HUES48 (cell line): ENCODE data around the gene PI4KA.

Experiments
- H3K27ac ChIP-seq: one replicate; pipeline ENCODE4 v1.7.0; 2013; ENCODE audit warnings: low read depth, low read length, inconsistent platforms
- H3K27me3 ChIP-seq: 2 replicates; pipeline ENCODE4 v1.6.1; 2013; ENCODE audit warnings: mild to moderate bottlenecking, low read length; ENCODE audit not compliant: control insufficient read depth, insufficient read depth
- H3K36me3 ChIP-seq: 2 replicates; pipeline ENCODE4 v1.6.1; 2013; ENCODE audit warnings: low read length; ENCODE audit not compliant: control insufficient read depth, insufficient read depth
- H3K4me1 ChIP-seq: 2 replicates; pipeline ENCODE4 v1.6.1; 2013; ENCODE audit warnings: mild to moderate bottlenecking, low read length; ENCODE audit not compliant: control insufficient read depth, insufficient read depth
- H3K4me3 ChIP-seq: 2 replicates; pipeline ENCODE4 v1.5.1; 2013; ENCODE audit warnings: mild to moderate bottlenecking, low read depth, low read length
- H3K9ac ChIP-seq: 2 replicates; pipeline ENCODE4 v1.6.1; 2013; ENCODE audit warnings: mild to moderate bottlenecking, low read depth, low read length, moderate library complexity
- H3K9me3 ChIP-seq: 2 replicates; pipeline ENCODE4 v1.6.1; 2013; ENCODE audit warnings: low read length; ENCODE audit not compliant: control insufficient read depth, insufficient read depth

The PI4KA gene

GRCh38 chr22:20751185-20751851 lies 107.3 kb downstream of the PI4KA start:
- Histone ChIP-seq H3K27me3 (no peaks in the 10 kb centered on the region), H3K36me3 (peaks cover 23% of the 10 kb centered on the region), H3K9ac (no peak overlapping the region), H3K9me3 (no peaks in the 10 kb centered on the region), H3K27ac (no peak overlapping the region), H3K4me1 (no peaks in the 10 kb centered on the region), H3K4me3 (no peak overlapping the region)

GRCh38 chr22:20750461-20751184 lies 108.0 kb downstream of the PI4KA start:
- no peak overlapping the region for H3K4me3 ChIP-seq
- H3K27ac ChIP-seq, result no peak overlapping the region
- no peaks in the 10 kb centered on the region for H3K4me1 ChIP-seq
- H3K9ac ChIP-seq, result no peak overlapping the region
- H3K27me3 ChIP-seq, result no peaks in the 10 kb centered on the region
- H3K9me3 ChIP-seq, result no peaks in the 10 kb centered on the region
- H3K36me3 ChIP-seq, result peaks cover 23% of the 10 kb centered on the region

- Histone ChIP-seq H3K4me3 (no peak overlapping the region), H3K27ac (no peak overlapping the region), H3K9ac (no peak overlapping the region), H3K36me3 (peaks cover 25% of the 10 kb centered on the region), H3K27me3 (no peaks in the 10 kb centered on the region), H3K9me3 (no peaks in the 10 kb centered on the region), H3K4me1 (no peaks in the 10 kb centered on the region)
Observed at GRCh38 chr22:20749453-20749852, 109.2 kb downstream of the PI4KA start.

GRCh38 chr22:20748731-20749428 lies 109.7 kb downstream of the PI4KA start:
- no peaks in the 10 kb centered on the region for H3K27me3 ChIP-seq
- peaks cover 31% of the 10 kb centered on the region for H3K36me3 ChIP-seq
- H3K4me3 ChIP-seq, result no peak overlapping the region
- H3K4me1 ChIP-seq, result no peaks in the 10 kb centered on the region
- no peak overlapping the region for H3K9ac ChIP-seq
- no peak overlapping the region for H3K27ac ChIP-seq
- H3K9me3 ChIP-seq, result no peaks in the 10 kb centered on the region

GRCh38 chr22:20748082-20748481 lies 110.5 kb downstream of the PI4KA start:
- Histone ChIP-seq H3K27me3 (no peaks in the 10 kb centered on the region), H3K9me3 (no peaks in the 10 kb centered on the region), H3K9ac (no peak overlapping the region), H3K27ac (no peak overlapping the region), H3K4me3 (no peak overlapping the region), H3K4me1 (no peaks in the 10 kb centered on the region), H3K36me3 (peaks cover 31% of the 10 kb centered on the region)

- Histone ChIP-seq H3K4me1 (no peaks in the 10 kb centered on the region), H3K36me3 (peaks cover 31% of the 10 kb centered on the region), H3K27ac (no peak overlapping the region)
Observed at GRCh38 chr22:20747223-20747622, 111.4 kb downstream of the PI4KA start.

GRCh38 chr22:20746431-20747189 lies 112.0 kb downstream of the PI4KA start:
- H3K4me3 ChIP-seq, result no peak overlapping the region
- H3K27ac ChIP-seq, result no peak overlapping the region
- no peak overlapping the region for H3K9ac ChIP-seq
- H3K4me1 ChIP-seq, result no peaks in the 10 kb centered on the region
- no peaks in the 10 kb centered on the region for H3K9me3 ChIP-seq
- no peaks in the 10 kb centered on the region for H3K27me3 ChIP-seq
- peaks cover 31% of the 10 kb centered on the region for H3K36me3 ChIP-seq

More at GRCh38 chr22:20747223-20747622, 111.4 kb downstream of the PI4KA start:
- Histone ChIP-seq H3K9ac (no peak overlapping the region), H3K4me3 (no peak overlapping the region), H3K27me3 (no peaks in the 10 kb centered on the region), H3K9me3 (no peaks in the 10 kb centered on the region)

- Histone ChIP-seq H3K9me3 (no peaks in the 10 kb centered on the region), H3K36me3 (peaks cover 27% of the 10 kb centered on the region), H3K27me3 (no peaks in the 10 kb centered on the region), H3K27ac (no peak overlapping the region), H3K4me1 (no peaks in the 10 kb centered on the region), H3K4me3 (no peak overlapping the region), H3K9ac (no peak overlapping the region)
Observed at GRCh38 chr22:20745119-20745518, 113.5 kb downstream of the PI4KA start.

GRCh38 chr22:20744456-20744855 lies 114.2 kb downstream of the PI4KA start:
- H3K9me3 ChIP-seq, result no peaks in the 10 kb centered on the region
- no peak overlapping the region for H3K27ac ChIP-seq
- no peaks in the 10 kb centered on the region for H3K27me3 ChIP-seq
- H3K9ac ChIP-seq, result no peak overlapping the region
- no peak overlapping the region for H3K4me3 ChIP-seq
- peaks cover 22% of the 10 kb centered on the region for H3K36me3 ChIP-seq
- no peaks in the 10 kb centered on the region for H3K4me1 ChIP-seq

GRCh38 chr22:20742764-20743163 lies 115.8 kb downstream of the PI4KA start:
- no peak overlapping the region for H3K27ac ChIP-seq
- no peaks in the 10 kb centered on the region for H3K9me3 ChIP-seq
- no peaks in the 10 kb centered on the region for H3K4me1 ChIP-seq
- no peaks in the 10 kb centered on the region for H3K27me3 ChIP-seq
- H3K4me3 ChIP-seq, result no peak overlapping the region
- peaks cover 25% of the 10 kb centered on the region for H3K36me3 ChIP-seq
- no peak overlapping the region for H3K9ac ChIP-seq
